Parathyroid adenoma (tissue), 2 donors: ENCODE measurements around the gene SGPP1.
"Not testable (repeated sequence)": the region's sequence is repeated elsewhere in the genome, so short reads cannot be mapped to it uniquely, and the experiment has no call there.

Experiments
- H2AFZ ChIP-seq: fragments of 300-600 bp; sonication (generic); one replicate; pipeline ENCODE4 v1.7.0; 2017; ENCODE audit warnings: antibody characterized with exemption, mild to moderate bottlenecking
- H3K27ac ChIP-seq: fragments of 300-600 bp; sonication (generic); one replicate; pipeline ENCODE4 v1.7.0; 2017
- H3K27me3 ChIP-seq: fragments of 300-600 bp; sonication (generic); one replicate; pipeline ENCODE4 v1.7.0; 2017; ENCODE audit warnings: low read length; ENCODE audit not compliant: control insufficient read depth, insufficient read depth
- H3K36me3 ChIP-seq: fragments of 300-600 bp; sonication (generic); one replicate; pipeline ENCODE4 v1.7.0; 2017; ENCODE audit warnings: low read length; ENCODE audit not compliant: control insufficient read depth, insufficient read depth
- H3K4me1 ChIP-seq: fragments of 300-600 bp; sonication (generic); one replicate; pipeline ENCODE4 v1.7.0; 2017; ENCODE audit warnings: control low read depth
- H3K4me2 ChIP-seq: fragments of 300-600 bp; sonication (generic); one replicate; pipeline ENCODE4 v1.7.0; 2017; ENCODE audit warnings: low read length
- H3K4me3 ChIP-seq: fragments of 300-600 bp; sonication (generic); one replicate; pipeline ENCODE4 v1.7.0; 2017; ENCODE audit warnings: low read depth, low read length
- H3K79me2 ChIP-seq: fragments of 300-600 bp; sonication (generic); one replicate; pipeline ENCODE4 v1.7.0; 2017; ENCODE audit warnings: control low read depth
- H3K9ac ChIP-seq: fragments of 300-600 bp; sonication (generic); one replicate; pipeline ENCODE4 v1.7.0; 2017; ENCODE audit warnings: mild to moderate bottlenecking
- H3K9me3 ChIP-seq: fragments of 300-600 bp; sonication (generic); one replicate; pipeline ENCODE4 v1.7.0; 2017; ENCODE audit warnings: low read length; ENCODE audit not compliant: control insufficient read depth
- CTCF ChIP-seq: fragments of 300-600 bp; sonication (generic); IDR thresholded peaks from one replicate; pipeline ENCODE4 v1.7.0; 2017; ENCODE audit warnings: antibody characterized with exemption, mild to moderate bottlenecking
- donor health status: primary hyperparathyroidism.

SGPP1 gene

GRCh38 chr14:63666335-63666734, 61.5 kb downstream of the SGPP1 start:
- Histone ChIP-seq H3K79me2 (no peaks in the 10 kb centered on the region), H3K27me3 (no peaks in the 10 kb centered on the region), H3K4me3 (no peak overlapping the region), H3K4me1 (peaks cover 14% of the 10 kb centered on the region), H3K36me3 (no peaks in the 10 kb centered on the region), H2AFZ (no peak overlapping the region), H3K9me3 (no peaks in the 10 kb centered on the region), H3K27ac (no peak overlapping the region), H3K9ac (no peak overlapping the region), H3K4me2 (no peak overlapping the region)
- TF ChIP-seq CTCF: no peak

GRCh38 chr14:63663428-63664341, 64.2 kb downstream of the SGPP1 start:
- no peaks in the 10 kb centered on the region for H3K27me3 ChIP-seq
- H3K9ac ChIP-seq: no peak overlapping the region
- H3K79me2 ChIP-seq: no peaks in the 10 kb centered on the region
- no peak for TF ChIP-seq CTCF
- H3K9me3 ChIP-seq: no peaks in the 10 kb centered on the region
- H3K4me2 ChIP-seq: no peak overlapping the region
- no peaks in the 10 kb centered on the region for H3K36me3 ChIP-seq
- peaks cover 14% of the 10 kb centered on the region for H3K4me1 ChIP-seq
- no peak overlapping the region for H3K4me3 ChIP-seq
- H3K27ac ChIP-seq: no peak overlapping the region
- H2AFZ ChIP-seq: peak overlapping the region; percentile 19

- H3K79me2 ChIP-seq: no peaks in the 10 kb centered on the region
- no peaks in the 10 kb centered on the region for H3K27me3 ChIP-seq
- H3K27ac ChIP-seq: no peak overlapping the region
- no peak overlapping the region for H2AFZ ChIP-seq
- no peak for TF ChIP-seq CTCF
- H3K4me1 ChIP-seq: peaks cover 14% of the 10 kb centered on the region
- no peak overlapping the region for H3K9ac ChIP-seq
- no peaks in the 10 kb centered on the region for H3K9me3 ChIP-seq
- no peaks in the 10 kb centered on the region for H3K36me3 ChIP-seq
- no peak overlapping the region for H3K4me3 ChIP-seq
- no peak overlapping the region for H3K4me2 ChIP-seq
Measured at GRCh38 chr14:63662776-63663175, 65.1 kb downstream of the SGPP1 start.

GRCh38 chr14:63661881-63662280, 66.0 kb downstream of the SGPP1 start:
- not testable (repeated sequence) for H3K9me3 ChIP-seq, H3K9ac ChIP-seq, H3K36me3 ChIP-seq, H3K4me2 ChIP-seq, H3K4me3 ChIP-seq, H2AFZ ChIP-seq, H3K27ac ChIP-seq, H3K27me3 ChIP-seq, H3K79me2 ChIP-seq
- H3K4me1 ChIP-seq: peaks cover 14% of the 10 kb centered on the region

GRCh38 chr14:63659726-63660125, 68.1 kb downstream of the SGPP1 start:
- H3K9ac ChIP-seq: no peak overlapping the region

More at GRCh38 chr14:63659726-63660125, 68.1 kb downstream of the SGPP1 start:
- Histone ChIP-seq H3K79me2 (no peaks in the 10 kb centered on the region), H2AFZ (no peak overlapping the region), H3K9me3 (no peaks in the 10 kb centered on the region), H3K4me2 (no peak overlapping the region), H3K27me3 (no peaks in the 10 kb centered on the region), H3K36me3 (no peaks in the 10 kb centered on the region), H3K4me3 (no peak overlapping the region), H3K4me1 (peaks cover 11% of the 10 kb centered on the region), H3K27ac (no peak overlapping the region)
- TF ChIP-seq CTCF: no peak
